ENCODE results near the gene GAS7.

DNA sequence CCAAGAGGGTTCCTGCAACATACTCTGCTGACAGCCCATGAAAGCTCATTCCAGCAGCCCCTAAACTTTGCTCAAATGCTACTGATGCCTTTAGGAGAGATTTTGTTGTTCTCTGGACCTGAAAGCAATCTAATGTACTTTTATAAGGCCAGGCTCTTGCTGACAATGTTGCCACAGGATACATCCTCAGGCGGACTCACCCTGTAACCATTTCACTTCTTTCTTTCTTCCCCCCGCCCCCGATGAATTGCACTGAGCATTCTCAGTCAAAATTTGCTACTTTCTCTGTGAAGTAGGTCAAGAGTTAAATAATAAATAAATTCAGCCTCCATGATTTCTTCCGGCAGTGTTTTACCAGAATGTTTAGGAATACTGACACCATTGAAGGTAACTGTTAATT, 1.5 kb downstream of the GAS7 start:
- TF ChIP-seq, protein P1, sequence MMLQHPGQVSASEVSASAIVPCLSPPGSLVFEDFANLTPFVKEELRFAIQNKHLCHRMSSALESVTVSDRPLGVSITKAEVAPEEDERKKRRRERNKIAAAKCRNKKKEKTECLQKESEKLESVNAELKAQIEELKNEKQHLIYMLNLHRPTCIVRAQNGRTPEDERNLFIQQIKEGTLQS (CRISPR knock-in tag; conservative IDR thresholded peaks at IDR 0.05): no peak
- TF ChIP-seq, protein P2, sequence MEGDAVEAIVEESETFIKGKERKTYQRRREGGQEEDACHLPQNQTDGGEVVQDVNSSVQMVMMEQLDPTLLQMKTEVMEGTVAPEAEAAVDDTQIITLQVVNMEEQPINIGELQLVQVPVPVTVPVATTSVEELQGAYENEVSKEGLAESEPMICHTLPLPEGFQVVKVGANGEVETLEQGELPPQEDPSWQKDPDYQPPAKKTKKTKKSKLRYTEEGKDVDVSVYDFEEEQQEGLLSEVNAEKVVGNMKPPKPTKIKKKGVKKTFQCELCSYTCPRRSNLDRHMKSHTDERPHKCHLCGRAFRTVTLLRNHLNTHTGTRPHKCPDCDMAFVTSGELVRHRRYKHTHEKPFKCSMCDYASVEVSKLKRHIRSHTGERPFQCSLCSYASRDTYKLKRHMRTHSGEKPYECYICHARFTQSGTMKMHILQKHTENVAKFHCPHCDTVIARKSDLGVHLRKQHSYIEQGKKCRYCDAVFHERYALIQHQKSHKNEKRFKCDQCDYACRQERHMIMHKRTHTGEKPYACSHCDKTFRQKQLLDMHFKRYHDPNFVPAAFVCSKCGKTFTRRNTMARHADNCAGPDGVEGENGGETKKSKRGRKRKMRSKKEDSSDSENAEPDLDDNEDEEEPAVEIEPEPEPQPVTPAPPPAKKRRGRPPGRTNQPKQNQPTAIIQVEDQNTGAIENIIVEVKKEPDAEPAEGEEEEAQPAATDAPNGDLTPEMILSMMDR (IDR thresholded peaks at IDR 0.05): no peak
- TF ChIP-seq ZNF416 (CRISPR knock-in tag; IDR thresholded peaks at IDR 0.05) (no peak), NR3C1 (CRISPR knock-in tag; conservative IDR thresholded peaks at IDR 0.05; ENCODE audit: low read depth) (no peak), ESRRA (CRISPR knock-in tag; IDR thresholded peaks at IDR 0.05; ENCODE audit: borderline replicate concordance) (no peak), CREB1 (CRISPR knock-in tag; IDR thresholded peaks at IDR 0.05) (no peak), NFYB (CRISPR knock-in tag; conservative IDR thresholded peaks at IDR 0.05; ENCODE audit: low read depth) (no peak), ZNF423 (CRISPR knock-in tag; IDR thresholded peaks at IDR 0.05) (no peak), FOXP1 (CRISPR knock-in tag; IDR thresholded peaks at IDR 0.05; ENCODE audit: borderline replicate concordance) (no peak)
- TF ChIP-seq, protein P3, sequence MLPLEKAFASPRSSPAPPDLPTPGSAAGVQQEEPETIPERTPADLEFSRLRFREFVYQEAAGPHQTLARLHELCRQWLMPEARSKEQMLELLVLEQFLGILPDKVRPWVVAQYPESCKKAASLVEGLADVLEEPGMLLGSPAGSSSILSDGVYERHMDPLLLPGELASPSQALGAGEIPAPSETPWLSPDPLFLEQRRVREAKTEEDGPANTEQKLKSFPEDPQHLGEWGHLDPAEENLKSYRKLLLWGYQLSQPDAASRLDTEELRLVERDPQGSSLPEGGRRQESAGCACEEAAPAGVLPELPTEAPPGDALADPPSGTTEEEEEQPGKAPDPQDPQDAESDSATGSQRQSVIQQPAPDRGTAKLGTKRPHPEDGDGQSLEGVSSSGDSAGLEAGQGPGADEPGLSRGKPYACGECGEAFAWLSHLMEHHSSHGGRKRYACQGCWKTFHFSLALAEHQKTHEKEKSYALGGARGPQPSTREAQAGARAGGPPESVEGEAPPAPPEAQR (CRISPR knock-in tag; IDR thresholded peaks at IDR 0.05): no peak
- TF ChIP-seq, protein P4, sequence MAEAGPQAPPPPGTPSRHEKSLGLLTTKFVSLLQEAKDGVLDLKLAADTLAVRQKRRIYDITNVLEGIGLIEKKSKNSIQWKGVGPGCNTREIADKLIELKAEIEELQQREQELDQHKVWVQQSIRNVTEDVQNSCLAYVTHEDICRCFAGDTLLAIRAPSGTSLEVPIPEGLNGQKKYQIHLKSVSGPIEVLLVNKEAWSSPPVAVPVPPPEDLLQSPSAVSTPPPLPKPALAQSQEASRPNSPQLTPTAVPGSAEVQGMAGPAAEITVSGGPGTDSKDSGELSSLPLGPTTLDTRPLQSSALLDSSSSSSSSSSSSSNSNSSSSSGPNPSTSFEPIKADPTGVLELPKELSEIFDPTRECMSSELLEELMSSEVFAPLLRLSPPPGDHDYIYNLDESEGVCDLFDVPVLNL (CRISPR knock-in tag; IDR thresholded peaks at IDR 0.05; ENCODE audit: borderline replicate concordance, low read depth): no peak
- TF ChIP-seq, protein P5, sequence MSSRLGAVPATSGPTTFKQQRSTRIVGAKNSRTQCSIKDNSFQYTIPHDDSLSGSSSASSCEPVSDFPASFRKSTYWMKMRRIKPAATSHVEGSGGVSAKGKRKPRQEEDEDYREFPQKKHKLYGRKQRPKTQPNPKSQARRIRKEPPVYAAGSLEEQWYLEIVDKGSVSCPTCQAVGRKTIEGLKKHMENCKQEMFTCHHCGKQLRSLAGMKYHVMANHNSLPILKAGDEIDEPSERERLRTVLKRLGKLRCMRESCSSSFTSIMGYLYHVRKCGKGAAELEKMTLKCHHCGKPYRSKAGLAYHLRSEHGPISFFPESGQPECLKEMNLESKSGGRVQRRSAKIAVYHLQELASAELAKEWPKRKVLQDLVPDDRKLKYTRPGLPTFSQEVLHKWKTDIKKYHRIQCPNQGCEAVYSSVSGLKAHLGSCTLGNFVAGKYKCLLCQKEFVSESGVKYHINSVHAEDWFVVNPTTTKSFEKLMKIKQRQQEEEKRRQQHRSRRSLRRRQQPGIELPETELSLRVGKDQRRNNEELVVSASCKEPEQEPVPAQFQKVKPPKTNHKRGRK (CRISPR knock-in tag; IDR thresholded peaks at IDR 0.05; ENCODE audit: borderline replicate concordance): no peak

Data from WTC11 (cell line).